GM18499 (cell line): Measurements from ENCODE around the gene ZNF639.
A peak's percentile ranks its signal among the peaks of the same experiment; 100 is the strongest.

Source experiments
- ATAC-seq: cut with Tn5 transposase; IDR thresholded peaks from one replicate; pipeline ENCODE4 v1.9.1; 2021; ENCODE audit warnings: moderate number of reproducible peaks; ENCODE audit not compliant: insufficient read depth, unreplicated experiment

The ZNF639 gene

DNA sequence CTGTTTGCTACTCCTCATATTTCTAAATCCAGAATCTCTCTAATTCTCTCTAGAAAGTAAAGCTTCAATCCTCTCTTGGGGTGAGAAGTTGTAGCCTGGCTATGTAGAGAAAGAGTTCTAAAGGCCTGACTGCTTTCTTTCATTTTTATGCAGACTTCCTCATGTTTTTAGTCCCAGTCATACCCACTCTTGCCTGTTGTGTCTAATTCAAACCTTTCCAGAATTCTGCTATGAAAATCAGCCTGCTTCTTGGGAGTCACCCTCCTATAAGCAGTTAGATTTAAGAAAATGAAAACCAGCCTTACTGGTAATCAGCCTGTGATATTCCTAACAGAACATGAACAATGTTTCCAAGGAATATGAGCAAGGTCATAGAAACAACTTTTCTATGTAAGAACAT is 14.8 kb upstream of the ZNF639 start:
- ATAC-seq: no peak

DNA sequence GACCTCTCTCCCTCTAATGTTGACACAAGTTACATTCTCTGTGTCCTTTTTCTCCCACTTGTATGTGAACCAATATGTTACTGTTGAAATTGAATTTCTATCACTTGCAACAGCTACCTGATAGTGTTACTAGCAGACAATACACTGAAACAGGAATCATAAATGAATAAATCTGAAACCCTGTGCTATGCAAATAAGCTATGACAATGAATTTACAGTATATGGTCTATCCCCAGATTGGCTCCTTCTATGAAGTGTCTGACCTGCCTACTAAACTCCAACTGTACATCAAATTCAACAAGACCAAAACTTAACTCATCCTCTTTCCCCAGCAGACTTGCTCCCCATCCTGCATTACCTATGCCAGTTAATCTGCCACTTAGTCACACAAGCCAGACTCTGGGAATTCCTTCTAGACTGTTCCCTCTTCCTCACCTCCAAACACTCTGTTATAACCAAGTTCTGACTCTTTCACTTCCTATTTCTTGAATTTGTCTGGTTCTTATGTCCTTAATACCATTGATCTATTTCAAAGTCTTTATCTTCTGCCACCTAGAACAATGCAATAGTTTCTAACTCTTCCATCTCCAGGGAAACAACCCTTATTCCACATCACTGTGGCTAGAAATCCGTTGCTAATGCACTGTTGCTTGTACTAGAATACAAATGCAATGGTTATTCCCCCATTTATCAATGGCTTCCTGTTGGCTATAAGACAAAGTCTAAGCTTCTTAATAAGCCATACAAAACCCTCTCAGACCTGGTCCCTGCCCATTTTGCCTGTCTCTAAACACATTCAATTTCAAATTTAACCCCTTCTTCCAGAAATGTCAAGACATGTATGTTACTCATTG is 13.4 kb upstream of the ZNF639 start:
- peak; percentile 98 for ATAC-seq

DNA sequence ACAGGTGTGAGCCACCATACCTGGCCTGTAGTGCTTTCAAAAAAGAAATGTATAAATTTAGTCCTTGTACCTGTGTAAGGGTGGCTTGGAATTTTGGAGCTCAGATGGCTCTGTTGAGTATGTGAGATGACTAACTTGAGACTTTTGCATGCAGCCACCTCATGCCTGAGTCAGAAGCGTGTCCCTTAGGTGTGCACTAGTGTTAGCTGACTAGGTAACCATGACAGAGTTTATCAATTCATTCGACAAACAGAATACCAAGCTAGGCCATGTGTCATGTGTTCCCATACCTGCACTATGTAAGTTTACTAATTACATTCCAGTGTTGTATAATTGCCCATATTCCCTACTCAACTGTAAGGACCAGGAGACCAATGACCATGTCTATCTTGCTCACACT is 4.0 kb upstream of the ZNF639 start:
- ATAC-seq: no peak

DNA sequence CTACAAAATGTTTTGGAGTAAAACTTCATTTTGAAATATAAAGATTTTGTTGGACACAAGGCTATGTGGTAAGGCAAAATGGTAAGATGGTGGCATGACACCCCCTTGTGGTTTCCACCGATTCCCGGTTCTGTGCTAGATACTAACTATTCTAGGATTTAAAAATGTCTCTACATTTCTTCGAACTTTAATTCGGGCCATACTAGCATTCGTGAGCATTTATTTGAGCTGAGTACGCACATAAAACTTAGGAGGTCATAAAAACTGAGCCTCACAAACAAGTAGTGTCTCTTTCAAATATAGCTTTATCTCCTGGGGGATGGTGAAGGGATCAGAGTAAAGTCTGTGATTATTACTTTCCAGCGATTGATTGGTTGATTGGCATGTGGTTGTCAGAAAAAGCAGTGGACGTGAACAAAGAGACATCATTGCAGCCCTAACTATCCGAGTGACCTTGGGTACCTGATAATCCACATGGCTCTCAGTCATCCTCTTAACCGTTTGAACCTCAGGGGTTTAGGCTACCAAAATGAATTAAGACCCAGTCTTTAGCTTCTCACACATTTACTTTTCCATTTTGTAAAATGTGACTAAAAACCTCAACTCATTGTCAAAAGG is 1.1 kb upstream of the ZNF639 start:
- ATAC-seq: no peak

DNA sequence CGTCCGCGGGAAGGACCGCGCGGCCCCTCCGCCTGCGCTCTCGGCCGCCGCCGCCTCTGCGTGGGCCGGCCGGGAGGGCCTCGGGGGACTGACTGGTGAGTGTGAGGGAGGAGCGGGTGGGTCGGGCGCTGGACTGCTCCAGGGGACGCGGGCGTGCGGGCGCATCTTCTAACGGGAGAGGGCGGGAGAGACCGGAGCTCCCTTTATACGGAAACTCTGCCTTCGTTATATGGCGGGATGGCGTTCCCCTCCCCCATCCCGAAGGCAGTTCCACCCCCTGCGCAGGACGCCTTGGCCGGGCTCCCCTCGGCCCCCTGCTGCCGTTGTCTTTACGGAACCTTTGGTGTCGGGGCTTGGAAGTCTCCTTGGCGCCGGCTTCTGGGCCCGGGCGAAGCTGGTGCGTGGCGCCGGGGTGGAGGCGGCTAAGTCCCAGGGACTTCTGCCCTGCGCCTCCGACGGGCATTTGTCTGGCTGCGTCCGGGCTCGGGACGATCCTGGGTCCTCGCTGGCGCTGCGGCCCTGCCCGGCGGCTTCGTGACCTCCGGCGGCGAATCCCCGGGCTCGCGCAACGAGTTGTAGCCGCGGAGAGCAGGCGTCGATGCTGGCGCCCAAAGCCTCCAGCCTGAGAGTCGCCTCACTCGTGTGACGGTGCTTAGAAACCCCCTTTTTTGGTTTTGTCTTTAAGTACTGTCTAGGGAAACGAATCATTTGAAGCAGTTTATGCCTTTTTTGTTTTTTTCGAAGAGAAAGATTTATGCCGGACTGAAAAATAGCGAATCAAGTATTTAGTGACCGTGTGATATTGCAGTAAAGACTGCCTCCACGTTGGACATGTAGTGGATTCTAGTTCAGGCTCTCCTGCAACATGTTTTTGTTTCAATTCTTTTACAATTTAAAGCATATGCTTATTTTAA is 623 bp downstream of the ZNF639 start:
- peak; percentile 26 for ATAC-seq

- no peak for ATAC-seq
Measured at GRCh38 chr3:179324270-179324754, 1.5 kb downstream of the ZNF639 start.

DNA sequence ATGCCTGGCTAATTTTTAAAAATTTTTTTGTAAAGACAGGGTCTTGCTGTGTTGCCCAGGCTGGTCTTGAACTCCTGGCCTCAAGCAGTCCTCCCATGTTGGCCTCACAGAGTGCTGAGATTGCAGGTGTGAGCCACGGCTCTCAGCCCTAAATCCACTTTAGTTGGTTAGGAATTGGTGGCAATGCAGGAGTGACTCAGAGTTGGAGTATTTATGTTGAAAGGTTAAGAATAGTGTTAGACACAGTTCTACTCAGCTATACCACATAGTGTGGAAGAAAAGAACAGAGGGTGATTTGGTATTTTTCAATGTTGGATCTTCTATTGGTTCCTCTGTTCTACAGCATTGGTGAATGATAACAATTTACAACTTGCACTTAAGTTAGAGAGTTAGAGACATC is 7.6 kb downstream of the ZNF639 start:
- no peak for ATAC-seq

GRCh38 chr3:179332240-179332639 is 9.4 kb downstream of the ZNF639 start:
- ATAC-seq: no peak

GRCh38 chr3:179333084-179333483 is 10.3 kb downstream of the ZNF639 start:
- no peak for ATAC-seq

DNA sequence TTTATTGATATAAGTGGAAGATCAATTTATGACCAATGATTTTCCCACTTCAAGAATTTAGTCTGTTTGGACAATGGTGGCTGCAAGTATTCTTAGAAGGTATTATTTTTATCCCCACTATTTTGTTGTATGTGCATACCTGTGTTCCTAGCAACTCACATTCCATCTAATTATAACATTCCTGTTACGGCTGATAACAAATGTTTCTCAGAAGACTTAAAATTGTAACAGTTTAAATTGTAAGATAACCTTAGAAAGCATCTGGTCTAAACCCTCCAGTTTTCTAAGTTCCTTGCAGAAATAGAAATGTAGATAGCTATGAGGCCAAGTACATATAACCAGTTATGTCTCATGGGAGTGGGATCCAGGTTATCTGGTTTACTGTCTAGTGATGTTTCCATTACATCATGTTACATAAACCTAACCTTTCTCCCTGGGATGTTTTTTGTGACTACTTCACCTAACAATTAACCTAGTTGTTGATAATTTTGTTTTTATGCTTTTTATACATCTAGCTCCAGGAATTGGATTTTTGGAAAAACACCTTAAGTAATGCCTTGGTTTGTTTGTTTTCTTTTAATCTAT is 13.6 kb downstream of the ZNF639 start:
- no peak for ATAC-seq

- ATAC-seq: peak; percentile 89
Measured at GRCh38 chr3:179347345-179348194, 24.7 kb downstream of the ZNF639 start, which contains the start of gene MFN1. MFN1 (plus strand) TSS chr3:179347709; CDS start chr3:179348852, 1,143 bp downstream.

- peak; percentile 47 for ATAC-seq
Measured at GRCh38 chr3:179348325-179349013, 25.6 kb downstream of the ZNF639 start.

- no peak for ATAC-seq
Measured at GRCh38 chr3:179355996-179356395, 33.2 kb downstream of the ZNF639 start.

DNA sequence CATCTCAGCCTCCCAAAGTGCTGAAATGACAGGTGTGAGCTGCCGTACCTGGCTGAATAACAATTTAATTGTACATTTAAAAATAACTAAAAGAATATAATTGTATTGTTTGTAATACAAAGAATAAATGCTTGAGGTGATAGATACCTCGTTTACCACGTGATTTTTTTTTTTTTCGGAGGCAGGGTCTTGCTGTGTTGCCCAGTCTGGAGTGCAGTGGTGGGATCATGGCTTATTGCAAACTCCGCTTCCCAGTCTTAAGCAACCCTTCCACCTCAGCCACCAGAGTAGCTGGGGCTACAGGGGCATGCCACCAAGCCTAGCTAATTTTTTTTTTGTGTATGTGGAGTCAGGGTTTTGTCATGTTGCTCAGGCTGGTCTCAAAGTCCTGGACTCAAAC is 40.5 kb downstream of the ZNF639 start:
- ATAC-seq: no peak

- ATAC-seq: no peak
Measured at GRCh38 chr3:179369621-179370020, 46.8 kb downstream of the ZNF639 start.

DNA sequence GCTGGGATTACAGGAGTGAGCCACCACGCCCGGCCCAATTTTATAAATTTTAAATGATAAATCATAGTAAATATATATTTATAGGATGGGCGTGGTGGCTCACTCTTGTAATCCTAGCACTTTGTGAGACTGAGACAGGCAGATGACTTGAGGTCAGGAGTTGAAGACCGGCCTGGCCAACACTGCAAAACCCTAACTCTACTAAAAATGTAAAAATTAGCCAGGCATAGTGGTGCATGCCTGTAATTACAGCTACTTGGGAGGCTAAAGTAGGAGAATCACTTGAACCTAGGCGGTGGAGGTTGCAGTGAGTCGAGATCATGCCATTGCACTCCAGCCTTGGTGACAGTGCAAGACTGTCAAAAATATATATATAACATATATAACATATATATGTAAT is 51.1 kb downstream of the ZNF639 start:
- ATAC-seq: no peak

DNA sequence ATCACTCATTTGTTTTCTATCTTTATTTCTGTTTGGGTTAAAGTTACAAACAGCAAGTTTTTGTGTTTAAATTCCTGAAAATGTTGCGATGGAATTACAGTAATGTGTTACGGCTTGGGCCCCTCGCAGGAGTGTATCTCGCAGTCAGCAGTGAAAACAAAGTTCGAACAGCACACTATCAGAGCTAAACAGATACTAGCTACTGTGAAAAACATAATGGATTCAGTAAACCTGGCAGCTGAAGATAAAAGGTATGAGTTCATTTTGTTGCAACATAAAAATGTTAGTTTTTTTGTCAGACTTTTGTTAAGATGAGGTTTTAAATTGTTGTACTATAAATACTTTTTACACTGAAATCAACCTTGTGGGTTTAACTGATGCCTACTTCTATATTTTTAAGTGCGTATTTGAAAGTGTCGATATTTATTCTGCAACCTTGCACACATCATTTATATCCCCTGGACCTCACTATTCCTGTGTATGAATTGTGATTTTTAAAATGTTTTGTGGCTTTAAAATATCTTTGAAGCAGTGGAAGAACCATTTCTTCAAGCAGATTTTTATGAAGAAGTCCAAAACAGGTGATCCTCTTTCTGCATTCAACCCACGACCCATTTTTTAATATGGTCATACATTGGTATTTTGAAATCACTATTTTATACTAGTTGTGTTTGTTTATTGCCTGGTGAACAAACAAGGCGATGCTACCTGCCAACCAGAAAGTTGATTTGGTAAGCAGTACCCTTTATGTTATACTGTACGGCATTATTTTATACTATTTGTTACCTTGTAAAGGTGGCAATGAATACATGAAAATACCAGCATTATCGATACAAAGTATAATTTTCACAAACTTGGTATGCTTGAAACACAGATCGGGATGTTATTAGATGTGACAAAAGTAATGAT is 52.5 kb downstream of the ZNF639 start:
- no peak for ATAC-seq

DNA sequence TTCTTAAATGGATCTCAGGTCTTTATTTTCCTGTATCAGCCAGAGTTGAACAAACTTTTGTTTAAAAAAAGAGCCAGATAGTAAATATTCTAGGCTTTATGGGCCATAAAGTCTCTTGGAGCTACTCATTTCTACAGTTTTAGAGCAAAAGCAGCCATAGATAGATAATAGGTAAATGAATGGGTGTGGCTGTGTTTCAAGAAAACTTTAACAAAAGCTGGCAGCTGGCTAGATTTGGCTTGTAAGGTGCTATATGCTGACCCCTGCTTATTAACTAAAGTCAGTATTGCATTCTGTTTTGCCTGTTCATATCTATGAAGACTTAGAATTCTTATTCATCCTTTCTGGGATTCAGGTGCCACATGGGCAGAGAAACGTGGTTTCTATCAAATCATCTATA is 53.6 kb downstream of the ZNF639 start:
- ATAC-seq: no peak
